ENCODE results near the gene GPI.

GPI gene

DNA sequence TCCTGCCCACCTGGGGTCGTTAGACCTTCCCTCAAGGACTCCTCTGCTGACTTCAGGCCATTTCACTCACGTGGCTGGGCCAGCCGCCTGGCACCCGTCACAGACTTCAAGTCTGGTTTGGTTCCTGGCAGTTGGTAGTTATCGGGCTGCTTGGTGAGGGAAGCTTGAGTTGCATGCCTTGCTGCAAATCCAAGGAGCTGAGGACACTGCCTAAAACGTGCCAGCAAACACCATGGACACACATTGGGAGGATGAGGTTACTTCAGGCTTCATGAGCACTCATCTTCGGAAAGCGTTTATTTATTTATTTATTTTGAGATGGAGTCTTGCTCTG, 2.6 kb downstream of the GPI start:
- TF ChIP-seq EGR1 (IDR thresholded peaks at IDR 0.05) (no peak), RAD21 (IDR thresholded peaks at IDR 0.05; ENCODE audit: low read depth) (no peak), NFIC (IDR thresholded peaks at IDR 0.05) (no peak), FOXM1 (IDR thresholded peaks at IDR 0.05; ENCODE audit: borderline replicate concordance, low read depth) (no peak), ZBTB7A (IDR thresholded peaks at IDR 0.05; ENCODE audit: low read depth) (no peak), TEAD4 (IDR thresholded peaks at IDR 0.05) (no peak), YY1 (IDR thresholded peaks at IDR 0.05; ENCODE audit: low read depth) (no peak), TAF1 (IDR thresholded peaks at IDR 0.05; ENCODE audit: low read depth) (no peak), CEBPB (IDR thresholded peaks at IDR 0.05) (no peak)
- TF ChIP-seq, protein P1, sequence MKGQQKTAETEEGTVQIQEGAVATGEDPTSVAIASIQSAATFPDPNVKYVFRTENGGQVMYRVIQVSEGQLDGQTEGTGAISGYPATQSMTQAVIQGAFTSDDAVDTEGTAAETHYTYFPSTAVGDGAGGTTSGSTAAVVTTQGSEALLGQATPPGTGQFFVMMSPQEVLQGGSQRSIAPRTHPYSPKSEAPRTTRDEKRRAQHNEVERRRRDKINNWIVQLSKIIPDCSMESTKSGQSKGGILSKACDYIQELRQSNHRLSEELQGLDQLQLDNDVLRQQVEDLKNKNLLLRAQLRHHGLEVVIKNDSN (IDR thresholded peaks at IDR 0.05), result no peak
- TF ChIP-seq, protein P2, sequence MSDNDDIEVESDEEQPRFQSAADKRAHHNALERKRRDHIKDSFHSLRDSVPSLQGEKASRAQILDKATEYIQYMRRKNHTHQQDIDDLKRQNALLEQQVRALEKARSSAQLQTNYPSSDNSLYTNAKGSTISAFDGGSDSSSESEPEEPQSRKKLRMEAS (IDR thresholded peaks at IDR 0.05), result no peak
- TF ChIP-seq, protein P3, sequence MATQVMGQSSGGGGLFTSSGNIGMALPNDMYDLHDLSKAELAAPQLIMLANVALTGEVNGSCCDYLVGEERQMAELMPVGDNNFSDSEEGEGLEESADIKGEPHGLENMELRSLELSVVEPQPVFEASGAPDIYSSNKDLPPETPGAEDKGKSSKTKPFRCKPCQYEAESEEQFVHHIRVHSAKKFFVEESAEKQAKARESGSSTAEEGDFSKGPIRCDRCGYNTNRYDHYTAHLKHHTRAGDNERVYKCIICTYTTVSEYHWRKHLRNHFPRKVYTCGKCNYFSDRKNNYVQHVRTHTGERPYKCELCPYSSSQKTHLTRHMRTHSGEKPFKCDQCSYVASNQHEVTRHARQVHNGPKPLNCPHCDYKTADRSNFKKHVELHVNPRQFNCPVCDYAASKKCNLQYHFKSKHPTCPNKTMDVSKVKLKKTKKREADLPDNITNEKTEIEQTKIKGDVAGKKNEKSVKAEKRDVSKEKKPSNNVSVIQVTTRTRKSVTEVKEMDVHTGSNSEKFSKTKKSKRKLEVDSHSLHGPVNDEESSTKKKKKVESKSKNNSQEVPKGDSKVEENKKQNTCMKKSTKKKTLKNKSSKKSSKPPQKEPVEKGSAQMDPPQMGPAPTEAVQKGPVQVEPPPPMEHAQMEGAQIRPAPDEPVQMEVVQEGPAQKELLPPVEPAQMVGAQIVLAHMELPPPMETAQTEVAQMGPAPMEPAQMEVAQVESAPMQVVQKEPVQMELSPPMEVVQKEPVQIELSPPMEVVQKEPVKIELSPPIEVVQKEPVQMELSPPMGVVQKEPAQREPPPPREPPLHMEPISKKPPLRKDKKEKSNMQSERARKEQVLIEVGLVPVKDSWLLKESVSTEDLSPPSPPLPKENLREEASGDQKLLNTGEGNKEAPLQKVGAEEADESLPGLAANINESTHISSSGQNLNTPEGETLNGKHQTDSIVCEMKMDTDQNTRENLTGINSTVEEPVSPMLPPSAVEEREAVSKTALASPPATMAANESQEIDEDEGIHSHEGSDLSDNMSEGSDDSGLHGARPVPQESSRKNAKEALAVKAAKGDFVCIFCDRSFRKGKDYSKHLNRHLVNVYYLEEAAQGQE (IDR thresholded peaks at IDR 0.05; ENCODE audit: low read depth), result no peak

DNA sequence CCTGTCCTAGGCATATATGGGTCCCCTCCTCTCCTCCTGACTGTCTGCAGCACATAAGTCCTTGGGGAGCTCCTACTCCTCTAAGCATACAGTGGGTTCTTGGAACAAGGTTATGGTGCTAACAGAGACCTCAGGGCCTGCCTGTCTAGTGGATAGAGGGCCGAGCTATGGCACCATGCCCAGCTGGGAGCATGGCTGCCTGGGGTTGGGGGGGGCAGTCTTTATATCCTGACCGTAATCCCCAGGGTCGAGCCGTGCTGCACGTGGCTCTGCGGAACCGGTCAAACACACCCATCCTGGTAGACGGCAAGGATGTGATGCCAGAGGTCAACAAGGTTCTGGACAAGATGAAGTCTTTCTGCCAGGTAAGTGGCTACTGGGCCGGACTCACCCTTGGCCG, 3.3 kb downstream of the GPI start:
- no peak for TF ChIP-seq CEBPB (IDR thresholded peaks at IDR 0.05)
- TF ChIP-seq TAF1 (IDR thresholded peaks at IDR 0.05; ENCODE audit: low read depth), result no peak
- TF ChIP-seq CREB1 (IDR thresholded peaks at IDR 0.05; ENCODE audit: low read depth), result no peak
- no peak for TF ChIP-seq ZBTB7A (IDR thresholded peaks at IDR 0.05; ENCODE audit: low read depth)
- TF ChIP-seq, protein P2 (IDR thresholded peaks at IDR 0.05), result no peak
- TF ChIP-seq TCF12 (IDR thresholded peaks at IDR 0.05; ENCODE audit: low read depth), result no peak
- TF ChIP-seq, protein P3 (IDR thresholded peaks at IDR 0.05; ENCODE audit: low read depth), result no peak

DNA sequence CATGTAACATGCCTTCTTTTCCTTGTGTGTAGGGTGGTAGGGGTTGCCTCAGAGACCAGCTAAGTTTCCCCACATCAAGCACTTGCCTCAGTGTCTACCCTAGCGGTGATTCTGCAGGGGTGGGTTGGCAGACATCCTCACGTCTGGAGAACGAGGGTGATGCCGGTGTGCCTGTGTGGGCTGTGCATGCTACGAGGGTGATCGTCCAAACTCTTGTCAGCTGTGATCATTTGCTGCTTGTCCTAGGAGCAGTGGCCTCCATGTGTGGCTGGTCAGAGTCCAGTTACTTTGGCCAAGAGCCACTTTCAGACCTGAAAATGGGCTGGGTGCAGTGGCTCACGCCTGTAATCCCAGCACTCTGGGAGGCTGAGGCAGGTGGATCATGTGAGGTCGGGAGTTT, 5.1 kb downstream of the GPI start:
- TF ChIP-seq EGR1 (IDR thresholded peaks at IDR 0.05), result no peak
- TF ChIP-seq CREB1 (IDR thresholded peaks at IDR 0.05; ENCODE audit: low read depth), result no peak
- TF ChIP-seq, protein P1 (IDR thresholded peaks at IDR 0.05), result no peak
- TF ChIP-seq, protein P2 (IDR thresholded peaks at IDR 0.05), result no peak
- no peak for TF ChIP-seq YY1 (IDR thresholded peaks at IDR 0.05; ENCODE audit: low read depth)
- no peak for TF ChIP-seq TEAD4 (IDR thresholded peaks at IDR 0.05)
- no peak for TF ChIP-seq FOXM1 (IDR thresholded peaks at IDR 0.05; ENCODE audit: borderline replicate concordance, low read depth)
- TF ChIP-seq CEBPB (IDR thresholded peaks at IDR 0.05), result no peak

DNA sequence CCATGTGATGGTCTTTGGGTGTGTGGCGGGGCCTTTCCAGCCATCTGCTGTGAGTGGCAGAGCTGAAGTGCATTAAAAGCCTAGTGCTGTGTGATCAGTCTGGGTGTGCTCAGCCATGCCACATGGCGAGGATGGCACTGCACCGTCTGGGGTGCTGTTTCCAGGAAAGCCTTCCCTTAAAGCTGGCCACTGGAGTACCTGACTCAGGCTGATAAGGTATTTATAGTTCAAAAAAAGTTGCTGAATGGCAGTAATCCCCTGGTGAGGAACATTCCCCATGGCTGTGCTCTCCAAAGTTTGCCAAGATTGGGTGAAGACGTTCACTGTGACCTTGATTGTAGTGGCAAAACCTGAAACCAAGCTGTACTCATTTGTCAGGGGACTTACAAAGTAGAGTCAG, 6.0 kb downstream of the GPI start:
- TF ChIP-seq RAD21 (IDR thresholded peaks at IDR 0.05; ENCODE audit: low read depth) (no peak), ZBTB7A (IDR thresholded peaks at IDR 0.05; ENCODE audit: low read depth) (no peak), EGR1 (IDR thresholded peaks at IDR 0.05) (no peak), CEBPB (IDR thresholded peaks at IDR 0.05) (no peak), TAF1 (IDR thresholded peaks at IDR 0.05; ENCODE audit: low read depth) (no peak), FOXM1 (IDR thresholded peaks at IDR 0.05; ENCODE audit: borderline replicate concordance, low read depth) (no peak), NFIC (IDR thresholded peaks at IDR 0.05) (no peak), CREB1 (IDR thresholded peaks at IDR 0.05; ENCODE audit: low read depth) (no peak), YY1 (IDR thresholded peaks at IDR 0.05; ENCODE audit: low read depth) (no peak), TCF12 (IDR thresholded peaks at IDR 0.05; ENCODE audit: low read depth) (no peak), TEAD4 (IDR thresholded peaks at IDR 0.05) (no peak), EP300 (IDR thresholded peaks at IDR 0.05; ENCODE audit: borderline replicate concordance) (no peak)
- TF ChIP-seq, protein P2 (IDR thresholded peaks at IDR 0.05), result no peak
- TF ChIP-seq, protein P3 (IDR thresholded peaks at IDR 0.05; ENCODE audit: low read depth), result no peak
- TF ChIP-seq, protein P1 (IDR thresholded peaks at IDR 0.05), result no peak
